WI38 (cell line): ENCODE results near the gene TMEM35A.

Experiments
- H3K4me3 ChIP-seq: 2 replicates; pipeline ENCODE4 v1.5.1; 2011; ENCODE audit warnings: low read depth, mild to moderate bottlenecking, control low read depth, low read length
- CTCF ChIP-seq: IDR thresholded peaks from 2 replicates; pipeline ENCODE4 v1.5.1; 2012; ENCODE audit warnings: low read depth, mild to moderate bottlenecking, control low read depth, low read length

TMEM35A gene

GRCh38 chrX:101057093-101057714, 21.5 kb upstream of the TMEM35A start:
- TF ChIP-seq CTCF: no peak
- H3K4me3 ChIP-seq: no peak overlapping the region

- H3K4me3 ChIP-seq: no peak overlapping the region
- no peak for TF ChIP-seq CTCF
These were observed 16.5 kb upstream of the TMEM35A start for GRCh38 chrX:101062176-101062575.

GRCh38 chrX:101071582-101071981, 7.1 kb upstream of the TMEM35A start:
- H3K4me3 ChIP-seq: no peak overlapping the region
- TF ChIP-seq CTCF: no peak

GRCh38 chrX:101079736-101080270, 1.1 kb downstream of the TMEM35A start:
- H3K4me3 ChIP-seq: peak overlapping the region; percentile 61
- TF ChIP-seq CTCF: no peak

GRCh38 chrX:101080326-101081124, 1.8 kb downstream of the TMEM35A start:
- H3K4me3 ChIP-seq: peak overlapping the region; percentile 61
- TF ChIP-seq CTCF: no peak

GRCh38 chrX:101081231-101081630, 2.6 kb downstream of the TMEM35A start:
- no peak overlapping the region for H3K4me3 ChIP-seq
- no peak for TF ChIP-seq CTCF

GRCh38 chrX:101091817-101092216, 13.1 kb downstream of the TMEM35A start:
- no peak for TF ChIP-seq CTCF
- H3K4me3 ChIP-seq: no peak overlapping the region
